Epithelial cell of proximal tubule (primary cell): ENCODE data around the gene BAIAP2. TPM values are rescaled to one million over a fixed set of nuclear protein-coding genes. Genes with fewer than 3 reads are reported as not detected.

Experiments
- DNase-seq: peaks from one replicate; pipeline ENCODE4 v3.0.0-alpha.2; 2011; ENCODE audit warnings: low read depth
- H3K4me3 ChIP-seq: 2 replicates; pipeline ENCODE4 v1.5.1; 2011; ENCODE audit warnings: low read depth, mild to moderate bottlenecking, low read length
- CTCF ChIP-seq: conservative IDR thresholded peaks from 2 replicates; pipeline ENCODE4 v1.5.1; 2012; ENCODE audit warnings: low read depth, mild to moderate bottlenecking, low read length
- total RNA-seq: library from RNA; depleted of rRNA; stranded (reverse); fragments of >200 nt; gene quantifications from 2 replicates; pipeline ENCODE4 v1.2.3, GENCODE V29; 2015

The BAIAP2 gene
- total RNA-seq, 1 donor from 2014 or later: 44.0 TPM

- TF ChIP-seq CTCF: no peak
- H3K4me3 ChIP-seq: no peak overlapping the region
- no peak for DNase-seq
These were observed 127.0 kb downstream of the BAIAP2 start for GRCh38 chr17:81161972-81162371.

GRCh38 chr17:81162491-81162890, 127.5 kb downstream of the BAIAP2 start:
- TF ChIP-seq CTCF: no peak
- DNase-seq: no peak
- no peak overlapping the region for H3K4me3 ChIP-seq

DNA sequence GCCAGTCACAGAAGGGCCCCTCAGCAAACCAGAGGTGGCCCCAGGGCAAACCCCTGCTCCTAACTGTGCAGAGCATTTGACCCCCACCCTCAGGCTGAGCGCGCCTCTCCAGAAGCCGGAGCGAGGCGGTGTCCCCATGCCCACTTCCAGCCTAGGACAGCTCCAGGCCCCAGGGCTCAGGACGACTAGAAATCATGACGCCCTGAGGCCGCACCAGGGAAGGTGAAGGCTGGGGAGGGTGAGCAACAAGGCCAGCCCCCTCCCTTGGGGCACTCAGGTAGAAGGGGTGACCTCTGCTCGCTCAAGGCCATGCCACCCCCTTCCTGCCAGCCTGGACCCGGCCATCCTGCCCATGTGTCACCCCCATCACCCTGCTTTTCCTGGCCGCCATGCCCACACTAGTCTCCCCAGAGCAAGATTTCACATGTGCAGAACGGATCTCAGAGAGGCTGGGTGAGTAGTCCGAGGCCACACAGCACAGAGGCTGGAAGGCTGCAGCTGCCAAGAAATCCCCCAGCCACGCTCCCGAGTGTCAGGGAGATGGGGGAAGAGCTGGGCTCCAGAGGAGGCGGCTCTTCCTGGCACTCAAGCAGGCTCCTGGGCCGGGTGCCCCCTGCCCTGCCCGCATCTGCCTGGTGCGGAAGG, 128.2 kb downstream of the BAIAP2 start:
- no peak for TF ChIP-seq CTCF
- DNase-seq: no peak
- no peak overlapping the region for H3K4me3 ChIP-seq

DNA sequence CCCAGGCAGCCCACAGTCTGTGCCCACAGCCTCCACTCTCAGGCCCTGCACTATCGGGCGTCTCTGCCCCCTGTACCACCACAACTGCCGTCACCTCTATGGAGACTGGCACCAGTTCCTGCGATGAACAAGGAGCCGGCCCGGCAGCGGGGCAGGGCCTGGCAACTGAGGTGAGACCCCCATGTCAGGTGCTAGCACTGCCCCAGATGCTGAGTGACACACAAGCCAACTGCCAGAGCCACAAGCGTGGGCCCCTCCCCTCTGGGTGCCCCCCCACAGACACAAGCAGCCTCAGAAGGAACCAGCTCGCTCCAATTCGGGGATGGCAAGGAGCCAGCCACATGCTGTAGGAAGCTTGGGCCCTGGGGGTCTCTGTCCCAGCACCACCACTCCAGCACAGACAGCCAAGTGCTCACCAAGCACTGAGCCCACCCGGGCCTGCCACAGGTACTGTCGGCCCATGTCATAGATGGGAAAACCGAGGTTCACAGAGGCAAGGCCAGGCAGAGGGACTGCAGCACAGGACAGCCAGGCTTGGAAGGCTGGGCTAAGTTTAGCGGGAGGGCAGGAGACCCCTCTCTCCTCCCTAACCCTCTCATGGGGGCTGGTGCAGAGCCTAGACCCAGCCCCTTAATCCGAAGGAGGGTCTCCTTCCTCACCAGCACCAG, 128.9 kb downstream of the BAIAP2 start:
- H3K4me3 ChIP-seq: no peak overlapping the region
- no peak for DNase-seq
- no peak for TF ChIP-seq CTCF

DNA sequence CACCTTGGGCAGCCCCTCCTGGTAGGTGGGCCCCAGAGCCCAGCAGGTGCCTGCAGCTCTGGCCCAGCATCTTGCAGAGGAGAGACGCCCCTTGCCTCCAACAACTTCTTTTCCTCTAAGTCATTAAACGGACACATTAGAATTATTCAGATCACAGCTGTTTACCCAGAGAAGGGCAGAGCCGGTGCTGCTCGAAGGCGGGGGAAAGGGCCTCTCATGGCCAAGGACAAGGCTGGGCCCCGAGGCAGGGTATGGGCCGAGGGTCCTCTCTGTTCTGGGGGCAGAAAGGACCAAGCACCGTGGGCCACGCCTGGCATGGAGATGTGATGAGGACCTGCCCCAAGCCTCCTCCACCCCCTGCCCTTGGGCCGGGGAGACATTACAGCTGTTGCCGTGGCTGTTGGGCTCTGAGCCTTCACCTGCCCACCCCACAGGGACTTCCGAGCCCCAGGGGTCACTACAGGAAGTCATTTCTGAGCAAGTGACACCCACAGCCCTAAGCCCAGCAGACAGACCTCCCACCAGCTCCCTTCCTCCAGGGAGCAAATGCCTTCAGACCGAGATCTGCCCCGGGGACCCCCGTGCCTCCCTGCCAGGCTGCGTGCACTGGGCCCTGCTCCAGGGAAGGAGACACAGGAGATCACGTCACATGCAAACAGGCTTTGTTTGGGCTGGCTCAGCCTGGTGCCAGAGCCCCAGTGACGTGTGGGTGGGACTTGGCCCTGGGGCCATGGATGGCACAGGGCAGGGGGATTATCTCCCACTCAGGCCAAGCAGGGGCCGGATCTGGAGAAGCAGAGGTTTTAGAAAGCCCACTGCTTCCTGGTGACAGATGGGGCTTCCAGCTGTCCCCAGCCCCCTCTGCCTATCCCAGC, 129.7 kb downstream of the BAIAP2 start:
- no peak for TF ChIP-seq CTCF
- no peak for DNase-seq
- no peak overlapping the region for H3K4me3 ChIP-seq

DNA sequence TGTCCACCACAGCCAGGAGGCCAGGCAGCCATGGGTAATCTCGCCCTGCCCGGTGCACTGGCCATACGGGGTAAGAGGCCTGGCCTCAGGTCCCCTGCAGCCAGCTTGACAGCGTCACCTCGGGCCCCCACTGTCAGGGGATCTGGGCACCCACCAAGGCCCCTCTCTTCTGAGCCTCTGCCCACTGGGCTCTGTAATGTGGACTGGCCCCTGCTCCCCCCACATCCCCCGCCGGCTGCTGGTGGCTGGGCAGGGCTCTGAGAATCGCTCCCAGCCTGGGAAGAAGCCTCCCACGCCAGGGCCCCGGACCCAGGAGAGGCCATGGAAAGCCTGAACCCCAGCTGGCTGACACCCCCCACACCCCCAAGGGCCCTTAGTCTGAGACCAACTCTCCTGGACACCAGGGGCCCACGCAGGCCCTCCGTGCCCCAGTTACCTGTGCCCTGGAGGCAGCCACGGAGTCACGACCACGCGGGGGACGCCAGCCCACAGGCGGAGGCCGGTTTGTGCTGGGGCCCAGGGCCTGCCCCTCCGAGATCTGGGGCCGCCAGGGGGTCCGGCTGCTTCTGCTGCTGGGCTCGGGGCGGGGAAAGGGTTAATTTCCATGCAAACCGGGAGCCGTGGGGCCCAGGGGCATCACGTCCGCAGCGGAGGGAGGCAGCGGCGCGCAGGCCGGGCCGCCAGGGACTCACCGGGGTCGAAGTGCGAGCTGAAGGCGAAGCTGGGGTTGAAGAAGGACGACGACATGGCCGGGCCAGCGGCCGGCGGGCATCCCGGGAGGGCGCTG, 130.5 kb downstream of the BAIAP2 start, which contains the start of gene PVALEF:
PVALEF (plus strand) TSS at position 262 of the 787 bp plus-strand sequence. CDS start 15,720 bp downstream, outside the sequence.
- H3K4me3 ChIP-seq: no peak within 1 kb of the TSS

More for the DNA sequence above, 130.5 kb downstream of the BAIAP2 start, which contains the start of gene PVALEF:
- TF ChIP-seq CTCF: no peak
- DNase-seq: no peak
